Ovary (tissue), 3 donors: ENCODE results near the gene ZFPM1.

Source experiments
- CTCF ChIP-seq, 3 donors: fragments of 450-650 bp in 2 of 3; fragments of 200-600 bp in 1 of 3; IDR thresholded peaks; one replicate each; pipeline versions ENCODE4 v1.5.1 to v1.8.0; 2016 to 2022; ENCODE audit warnings: antibody characterized with exemption in 3 of 3, mild to moderate bottlenecking in 1 of 3
- POLR2A ChIP-seq: fragments of 450-650 bp; IDR thresholded peaks from one replicate; pipeline ENCODE4 v1.6.1; 2017; ENCODE audit warnings: antibody characterized with exemption, mild to moderate bottlenecking, moderate library complexity
- donor health status: DM: no; HTN: no; CAD: no.

- TF ChIP-seq CTCF (IDR thresholded peaks at IDR 0.05) (no peak), POLR2A (no peak)
These were observed 46.2 kb downstream of the ZFPM1 start for GRCh38 chr16:88499292-88499691.
